Heart left ventricle (tissue), 13 donors: ENCODE measurements around the gene SYTL2.

Source experiments
- POLR2A ChIP-seq, 2 donors: fragments of 450-650 bp; IDR thresholded peaks; one replicate each; pipeline ENCODE4 v1.6.1; 2017; ENCODE audit warnings: antibody characterized with exemption in 2 of 2, mild to moderate bottlenecking in 2 of 2, moderate library complexity in 2 of 2
- TF ChIP-seq, protein P1 (sequence below), 12 donors: fragments of 200-600 bp; sonication (generic) in 4 of 12; IDR thresholded peaks; one replicate each; pipeline versions ENCODE4 v1.5.0 to v1.8.0; 2018 to 2022; ENCODE audit warnings: antibody characterized with exemption in 12 of 12, mild to moderate bottlenecking in 5 of 12
- donor health status: ischemic (EF 13 %, LVEDD 7.1; RV severe dilation, severe dysfunction).
- donor health status: DM: no; HTN: yes; CAD: no.
- donor health status: DM: no; HTN: no; CAD: no.
- donor health status: ischemic (EF 25% LVEDD 6.9; RV normal size, moderate dysfunction).
- donor health status: ischemic (EF 25% LVEDD 5.7; RV mildly dilated, moderate dysfunction).
- donor health status: ischemic (EF 35%, LVEDD 5.7; RV mildly dilated, moderate dysfunction).
- donor health status: nonischemic (EF 11% LVEDD 7.7; RV severe dilation, severe dysfunction).
- donor health status: DM: yes; HTN: yes; CAD: no.
- donor health status: PGD.
- donor health status: ischemic (EF 29% LVEDD 5.4; RV normal size, mild dysfunction).
- donor health status: nonischemic (EF 23%, LVEDD 6.1; RV moderate dilation, normal function).

- TF ChIP-seq, protein P1, sequence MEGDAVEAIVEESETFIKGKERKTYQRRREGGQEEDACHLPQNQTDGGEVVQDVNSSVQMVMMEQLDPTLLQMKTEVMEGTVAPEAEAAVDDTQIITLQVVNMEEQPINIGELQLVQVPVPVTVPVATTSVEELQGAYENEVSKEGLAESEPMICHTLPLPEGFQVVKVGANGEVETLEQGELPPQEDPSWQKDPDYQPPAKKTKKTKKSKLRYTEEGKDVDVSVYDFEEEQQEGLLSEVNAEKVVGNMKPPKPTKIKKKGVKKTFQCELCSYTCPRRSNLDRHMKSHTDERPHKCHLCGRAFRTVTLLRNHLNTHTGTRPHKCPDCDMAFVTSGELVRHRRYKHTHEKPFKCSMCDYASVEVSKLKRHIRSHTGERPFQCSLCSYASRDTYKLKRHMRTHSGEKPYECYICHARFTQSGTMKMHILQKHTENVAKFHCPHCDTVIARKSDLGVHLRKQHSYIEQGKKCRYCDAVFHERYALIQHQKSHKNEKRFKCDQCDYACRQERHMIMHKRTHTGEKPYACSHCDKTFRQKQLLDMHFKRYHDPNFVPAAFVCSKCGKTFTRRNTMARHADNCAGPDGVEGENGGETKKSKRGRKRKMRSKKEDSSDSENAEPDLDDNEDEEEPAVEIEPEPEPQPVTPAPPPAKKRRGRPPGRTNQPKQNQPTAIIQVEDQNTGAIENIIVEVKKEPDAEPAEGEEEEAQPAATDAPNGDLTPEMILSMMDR (IDR thresholded peaks at IDR 0.05), result no peak
- no peak for TF ChIP-seq POLR2A (IDR thresholded peaks at IDR 0.05)
These were observed 147.7 kb downstream of the SYTL2 start for GRCh38 chr11:85663080-85663752.
